ENCODE data around the gene ADAM8.
"Not testable (repeated sequence)": the region's sequence is repeated elsewhere in the genome, so short reads cannot be mapped to it uniquely, and the experiment has no call there.

Gene ADAM8

GRCh38 chr10:133276435-133277201, at the start of gene ADAM8:
TSS of gene ADAM8 (minus strand) at chr10:133276868. CDS start at chr10:133276817, 51 bp downstream.
- no peak for DNase-seq

- DNase-seq: no peak
Observed at GRCh38 chr10:133326223-133326551, 49.5 kb upstream of the ADAM8 start.

GRCh38 chr10:133325440-133326222, 49.0 kb upstream of the ADAM8 start:
- DNase-seq: no peak

GRCh38 chr10:133324857-133325260, 48.2 kb upstream of the ADAM8 start:
- no peak for DNase-seq

- DNase-seq: peak; percentile 13
Observed at GRCh38 chr10:133324198-133324792, 47.6 kb upstream of the ADAM8 start.

- not testable (repeated sequence) for DNase-seq
Observed at GRCh38 chr10:133322064-133322709, 45.5 kb upstream of the ADAM8 start.

GRCh38 chr10:133320852-133321422, 44.3 kb upstream of the ADAM8 start:
- DNase-seq: not testable (repeated sequence)

GRCh38 chr10:133318494-133319127, 41.9 kb upstream of the ADAM8 start:
- DNase-seq: peak; percentile 27

- DNase-seq: no peak
Observed at GRCh38 chr10:133316732-133317131, 40.1 kb upstream of the ADAM8 start.

- DNase-seq: no peak
Observed at GRCh38 chr10:133316266-133316665, 39.6 kb upstream of the ADAM8 start.

GRCh38 chr10:133315847-133316246, 39.2 kb upstream of the ADAM8 start:
- DNase-seq: peak; percentile 24

- no peak for DNase-seq
Observed at GRCh38 chr10:133314911-133315310, 38.2 kb upstream of the ADAM8 start.

- no peak for DNase-seq
Observed at GRCh38 chr10:133313192-133313591, 36.5 kb upstream of the ADAM8 start.

- DNase-seq: no peak
Observed at GRCh38 chr10:133312769-133313145, 36.1 kb upstream of the ADAM8 start.

- DNase-seq: no peak
Observed at GRCh38 chr10:133312016-133312768, 35.5 kb upstream of the ADAM8 start.

- no peak for DNase-seq
Observed at GRCh38 chr10:133311570-133311969, 34.9 kb upstream of the ADAM8 start.

GRCh38 chr10:133310789-133311188, 34.1 kb upstream of the ADAM8 start:
- no peak for DNase-seq

- DNase-seq: no peak
Observed at GRCh38 chr10:133310399-133310755, 33.7 kb upstream of the ADAM8 start.

- no peak for DNase-seq
Observed at GRCh38 chr10:133309720-133310398, 33.2 kb upstream of the ADAM8 start.

GRCh38 chr10:133309100-133309719, 32.5 kb upstream of the ADAM8 start:
- DNase-seq: peak; percentile 89
